Endometrium (tissue), 2 donors: ENCODE data around the gene LMOD2.
"Not testable (repeated sequence)": the region's sequence is repeated elsewhere in the genome, so short reads cannot be mapped to it uniquely, and the experiment has no call there.

Experiments
- FAIRE-seq: peaks from 2 replicates; lab custom pipeline; 2012; peaks lifted over from hg19 to GRCh38; lab: Jason Lieb, UNC
- donor health status: control.
- donor health status: control.

LMOD2 gene

GRCh38 chr7:123655614-123656013 is at the start of gene LMOD2:
TSS of gene LMOD2 (plus strand) at chr7:123655866. CDS start at chr7:123655964, 98 bp downstream.
- no peak for FAIRE-seq

GRCh38 chr7:123607423-123607975 is 48.2 kb upstream of the LMOD2 start:
- FAIRE-seq = no peak

GRCh38 chr7:123608991-123609882 is 46.4 kb upstream of the LMOD2 start:
- FAIRE-seq = no peak

DNA sequence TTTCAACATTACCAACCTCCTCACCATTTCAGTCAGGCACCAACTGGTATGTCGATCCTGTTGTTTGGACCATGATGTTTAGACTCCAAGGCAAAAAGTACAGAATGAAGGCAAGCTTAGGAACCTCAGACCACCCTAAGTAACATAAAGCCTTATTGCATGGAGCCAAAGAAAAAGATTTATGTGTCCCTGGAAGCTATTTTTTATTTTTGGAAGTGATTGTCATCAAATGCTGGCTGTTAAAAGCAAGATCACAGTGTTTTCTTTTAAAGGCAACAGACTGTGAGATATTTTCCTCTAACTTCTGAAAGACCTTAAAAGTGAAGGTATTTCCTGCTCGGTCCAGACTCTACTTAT is 45.8 kb upstream of the LMOD2 start:
- FAIRE-seq = no peak

DNA sequence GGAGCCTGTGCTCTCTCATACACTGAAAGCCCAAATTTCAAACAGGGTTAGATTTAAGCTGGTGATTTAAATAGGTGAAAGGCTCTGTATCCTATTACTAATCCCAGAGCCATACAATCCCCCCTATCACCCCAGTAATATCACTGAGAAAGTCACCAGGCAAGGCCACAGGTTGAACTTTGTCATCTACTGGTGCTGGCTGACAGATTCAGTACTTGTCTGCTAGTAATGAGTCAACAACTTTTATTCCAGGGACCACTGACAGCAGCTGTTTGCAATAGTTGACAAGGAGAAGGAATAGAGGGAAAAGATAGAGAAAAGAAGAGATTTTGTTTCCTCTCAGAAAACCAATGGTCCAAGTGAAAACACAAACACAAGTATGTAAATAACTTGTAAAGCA is 43.6 kb upstream of the LMOD2 start:
- no peak for FAIRE-seq

GRCh38 chr7:123615344-123615743 is 40.3 kb upstream of the LMOD2 start:
- FAIRE-seq = peak; percentile 95

DNA sequence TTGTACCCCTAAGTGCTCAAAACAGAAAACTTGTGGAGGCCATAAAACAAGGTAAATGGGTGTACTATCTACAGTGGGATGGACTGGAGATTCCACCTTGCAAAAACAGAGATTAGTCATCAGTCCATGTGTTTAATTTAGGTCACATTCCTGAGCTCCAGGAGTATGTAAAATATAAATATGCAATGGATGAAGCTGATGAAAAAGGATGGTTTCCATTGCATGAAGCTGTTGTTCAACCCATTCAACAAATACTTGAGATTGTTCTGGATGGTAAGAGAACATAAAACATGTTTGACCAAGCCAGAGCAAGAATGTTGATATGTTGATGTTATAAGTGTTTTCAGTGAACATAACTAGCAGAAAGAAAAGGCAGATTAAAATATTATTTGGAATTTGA is 39.4 kb upstream of the LMOD2 start:
- no peak for FAIRE-seq

DNA sequence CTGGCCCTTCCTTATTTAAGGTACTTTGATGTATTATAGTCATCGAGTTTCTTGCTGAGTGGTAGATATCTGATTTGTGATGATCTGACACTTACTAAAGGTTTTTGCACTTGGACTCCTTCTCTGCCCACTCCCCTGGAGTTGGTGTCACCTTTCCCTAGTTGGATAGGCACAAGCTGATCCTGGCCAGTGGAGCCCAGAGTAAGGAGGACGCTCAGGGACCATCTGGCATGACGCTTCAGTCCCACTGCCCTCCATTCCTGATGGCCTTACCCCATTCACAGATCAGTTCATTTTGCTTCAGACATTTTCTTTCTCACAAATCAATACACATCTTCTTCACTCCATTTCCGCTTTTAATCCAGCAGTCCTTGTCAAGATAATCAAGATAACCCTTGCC is 34.0 kb upstream of the LMOD2 start:
- no peak for FAIRE-seq

GRCh38 chr7:123622660-123623386 is 32.8 kb upstream of the LMOD2 start:
- FAIRE-seq = no peak

DNA sequence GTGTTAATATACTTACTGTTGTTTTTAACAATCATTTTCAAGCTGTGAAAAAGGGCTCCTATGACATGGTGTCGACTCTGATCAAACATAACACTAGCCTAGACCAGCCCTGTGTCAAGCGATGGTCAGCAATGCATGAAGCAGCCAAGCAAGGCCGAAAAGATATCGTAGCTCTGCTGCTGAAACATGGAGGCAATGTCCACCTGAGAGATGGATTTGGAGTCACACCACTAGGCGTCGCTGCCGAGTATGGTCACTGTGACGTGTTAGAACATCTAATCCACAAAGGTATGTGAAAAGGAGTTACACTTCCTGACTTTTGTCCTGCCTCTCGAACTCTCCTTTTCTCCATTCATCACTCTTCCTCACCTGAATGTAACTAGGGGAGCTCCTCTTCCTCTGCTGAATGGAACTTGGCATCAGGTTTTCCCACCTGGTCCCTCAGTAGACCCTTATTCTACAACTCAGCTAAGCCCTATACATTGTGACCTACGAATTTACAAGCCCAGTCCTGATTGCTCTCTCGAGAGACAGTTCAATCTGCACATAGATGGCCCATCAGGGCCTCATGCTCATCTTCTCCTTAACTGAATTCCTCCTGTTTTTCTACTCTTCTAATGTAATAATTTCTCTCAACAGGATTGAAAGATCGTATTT is 31.0 kb upstream of the LMOD2 start:
- no peak for FAIRE-seq

GRCh38 chr7:123625254-123625653 is 30.4 kb upstream of the LMOD2 start:
- no peak for FAIRE-seq

DNA sequence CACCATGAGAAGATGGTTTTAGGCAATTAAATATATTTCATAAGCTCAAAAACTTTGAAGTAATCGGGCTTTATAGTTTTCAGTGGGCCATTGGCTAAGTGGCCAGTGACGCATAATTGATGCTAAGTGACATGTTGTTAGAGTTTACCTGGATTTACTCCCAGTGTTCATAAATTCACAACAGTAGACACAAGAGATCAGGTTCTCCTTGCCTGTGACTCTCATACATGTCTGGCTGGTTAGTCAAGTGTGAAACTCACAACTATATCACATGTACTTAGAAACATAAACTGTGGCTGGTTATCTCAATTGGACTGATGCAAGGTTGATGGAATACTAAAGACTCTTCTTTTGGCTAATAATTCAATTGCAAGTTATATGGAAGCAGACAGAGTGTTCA is 27.8 kb upstream of the LMOD2 start:
- FAIRE-seq = no peak

- no peak for FAIRE-seq
Measured at GRCh38 chr7:123628829-123629228, 26.8 kb upstream of the LMOD2 start.

DNA sequence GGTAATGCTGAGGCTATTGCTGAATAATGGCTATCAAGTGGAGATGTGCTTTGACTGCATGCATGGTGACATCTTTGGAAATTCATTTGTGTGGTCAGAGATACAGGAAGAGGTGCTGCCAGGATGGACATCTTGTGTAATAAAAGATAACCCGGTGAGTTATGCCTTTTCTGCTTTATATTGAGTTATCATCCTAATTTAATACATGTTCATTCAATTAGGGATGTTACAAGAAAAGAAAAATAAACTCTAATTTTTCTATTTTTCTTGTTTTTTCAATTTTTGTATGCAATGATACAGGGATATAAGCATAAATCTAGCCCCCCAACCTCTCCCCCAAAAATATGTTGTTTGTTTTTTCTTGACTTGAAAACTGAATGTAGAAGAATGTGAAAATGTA is 26.4 kb upstream of the LMOD2 start:
- FAIRE-seq = no peak

- FAIRE-seq = no peak
Measured at GRCh38 chr7:123632808-123633207, 22.9 kb upstream of the LMOD2 start.

- peak; percentile 82 for FAIRE-seq
Measured at GRCh38 chr7:123633553-123633952, 22.1 kb upstream of the LMOD2 start.

GRCh38 chr7:123634011-123634573 is 21.6 kb upstream of the LMOD2 start:
- FAIRE-seq = not testable (repeated sequence)

GRCh38 chr7:123635551-123636359 is 19.9 kb upstream of the LMOD2 start:
- peak; percentile 90 for FAIRE-seq

DNA sequence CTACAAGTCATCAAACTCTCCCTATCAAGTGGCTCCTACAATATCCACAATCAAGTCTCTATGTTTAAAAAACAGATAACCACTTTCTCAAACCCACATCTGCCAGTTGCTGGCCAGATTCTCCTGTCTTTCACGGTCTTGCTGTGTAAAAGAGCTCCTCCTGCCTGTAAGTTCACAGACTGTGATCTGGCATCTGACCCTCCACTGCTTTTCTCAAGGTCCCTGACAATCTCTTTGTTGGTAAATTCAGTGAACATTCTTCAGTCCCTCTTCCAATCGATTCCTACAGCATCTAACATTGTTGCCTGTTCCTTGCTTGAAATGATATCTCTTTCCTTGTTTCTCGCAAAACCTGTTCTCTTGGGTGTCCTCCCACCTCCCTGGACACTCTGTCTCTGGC is 18.5 kb upstream of the LMOD2 start:
- no peak for FAIRE-seq

DNA sequence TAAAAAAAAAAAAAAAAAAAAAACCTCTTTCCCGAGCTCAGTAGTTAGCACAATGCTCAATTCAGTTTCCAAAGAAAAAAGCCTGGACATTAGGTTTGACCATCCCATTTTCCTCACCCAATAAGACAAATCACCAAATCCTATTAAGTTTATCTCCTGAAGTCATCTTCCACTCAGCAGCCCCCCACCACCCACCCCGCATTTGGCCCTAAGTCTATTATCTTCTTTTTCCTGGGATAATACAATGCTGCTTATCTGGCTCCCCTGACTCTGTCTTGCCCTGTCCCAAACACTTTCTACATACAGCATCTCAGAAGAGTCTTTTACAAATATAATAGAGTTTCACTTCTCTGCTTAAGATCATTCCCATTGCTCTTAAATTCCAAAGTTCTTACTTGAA is 17.8 kb upstream of the LMOD2 start:
- FAIRE-seq = no peak

DNA sequence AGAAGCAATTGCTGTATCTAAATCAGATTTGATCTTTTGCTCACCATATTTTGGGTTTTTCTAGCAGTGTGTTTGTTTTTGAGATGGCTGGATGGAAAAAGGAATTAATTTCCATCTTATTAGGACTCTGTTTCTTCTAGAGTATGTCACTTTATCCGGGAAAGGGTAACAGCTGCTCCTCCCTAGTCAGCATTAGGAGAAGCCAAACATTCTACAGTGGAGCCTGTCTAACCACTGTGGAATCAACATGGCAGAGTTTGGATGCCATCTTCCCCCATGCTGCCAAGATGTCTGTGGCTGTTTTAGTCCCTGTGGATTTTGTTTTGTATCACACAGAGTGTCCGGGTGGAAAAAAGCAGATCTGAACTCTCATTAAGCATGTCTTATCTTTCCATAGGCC is 16.0 kb upstream of the LMOD2 start:
- FAIRE-seq = no peak

DNA sequence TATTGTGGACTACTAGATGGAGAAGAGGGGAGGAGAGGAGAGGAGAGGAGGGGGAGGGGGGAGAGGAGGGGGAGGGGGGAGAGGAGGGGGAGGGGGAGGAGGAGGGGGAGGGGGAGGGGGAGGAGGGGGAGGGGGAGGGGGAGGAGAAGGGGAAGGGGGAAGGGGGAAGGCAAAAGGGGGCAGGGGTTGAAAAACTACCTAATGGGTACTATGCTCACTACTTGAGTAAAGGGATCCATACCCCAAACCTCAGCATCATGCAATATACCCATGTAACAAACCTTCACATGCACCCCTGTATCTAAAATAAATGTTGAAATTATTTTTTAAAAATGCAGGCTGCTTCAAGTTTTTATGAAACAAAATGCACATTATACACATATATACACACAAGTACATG is 15.1 kb upstream of the LMOD2 start:
- FAIRE-seq = no peak
